Measurements from ENCODE around the gene ADAM12.

The ADAM12 gene

DNA sequence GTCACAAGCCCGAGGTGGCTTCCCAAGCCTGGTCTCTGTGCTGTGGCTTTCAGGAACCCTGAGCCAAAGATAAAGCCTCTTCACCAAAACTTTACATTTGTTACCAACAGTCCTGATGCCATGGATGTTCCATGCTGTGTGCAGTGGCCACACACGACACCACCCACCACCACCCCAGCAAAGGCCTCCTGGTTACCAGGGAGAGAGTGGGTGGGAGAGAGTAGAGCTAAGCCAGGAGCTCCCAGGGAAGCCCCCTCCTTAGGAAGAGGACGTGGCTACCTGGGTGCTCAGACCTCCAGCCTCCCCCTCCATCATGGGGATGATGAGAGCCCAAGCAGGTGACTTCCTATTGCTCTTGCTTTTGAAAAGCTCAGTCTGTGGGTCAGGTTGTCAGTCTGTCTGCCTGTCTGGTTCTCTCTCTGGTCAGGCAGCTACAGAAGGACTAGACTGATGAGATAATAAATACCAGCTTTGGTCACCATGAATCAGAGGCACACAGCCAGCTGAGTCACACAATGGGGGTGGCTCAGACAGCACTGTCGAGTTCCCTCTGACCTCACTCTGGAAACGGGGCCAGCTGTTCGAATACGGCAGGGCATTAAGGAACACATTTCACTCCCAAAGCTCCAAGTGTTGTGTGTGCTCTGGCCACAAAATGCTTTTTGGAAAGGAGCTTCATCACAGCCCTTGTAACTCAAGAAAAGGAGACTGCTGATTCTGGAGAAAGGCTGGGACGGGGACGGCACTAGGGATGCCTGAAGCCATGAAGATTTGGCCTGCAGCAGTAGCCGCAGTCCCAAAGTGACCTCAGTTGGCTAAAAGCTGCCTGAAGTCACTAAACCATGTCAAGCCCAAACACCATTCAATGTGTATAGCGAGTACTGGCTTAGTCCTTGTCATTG lies 325.9 kb downstream of the ADAM12 start:
- H3K4me3 ChIP-seq (ENCODE audit: low read length) = no peak overlapping the region
- TF ChIP-seq EZH2phosphoT487 (IDR thresholded peaks at IDR 0.05; ENCODE audit: low read depth) = no peak
- TF ChIP-seq, protein P1, sequence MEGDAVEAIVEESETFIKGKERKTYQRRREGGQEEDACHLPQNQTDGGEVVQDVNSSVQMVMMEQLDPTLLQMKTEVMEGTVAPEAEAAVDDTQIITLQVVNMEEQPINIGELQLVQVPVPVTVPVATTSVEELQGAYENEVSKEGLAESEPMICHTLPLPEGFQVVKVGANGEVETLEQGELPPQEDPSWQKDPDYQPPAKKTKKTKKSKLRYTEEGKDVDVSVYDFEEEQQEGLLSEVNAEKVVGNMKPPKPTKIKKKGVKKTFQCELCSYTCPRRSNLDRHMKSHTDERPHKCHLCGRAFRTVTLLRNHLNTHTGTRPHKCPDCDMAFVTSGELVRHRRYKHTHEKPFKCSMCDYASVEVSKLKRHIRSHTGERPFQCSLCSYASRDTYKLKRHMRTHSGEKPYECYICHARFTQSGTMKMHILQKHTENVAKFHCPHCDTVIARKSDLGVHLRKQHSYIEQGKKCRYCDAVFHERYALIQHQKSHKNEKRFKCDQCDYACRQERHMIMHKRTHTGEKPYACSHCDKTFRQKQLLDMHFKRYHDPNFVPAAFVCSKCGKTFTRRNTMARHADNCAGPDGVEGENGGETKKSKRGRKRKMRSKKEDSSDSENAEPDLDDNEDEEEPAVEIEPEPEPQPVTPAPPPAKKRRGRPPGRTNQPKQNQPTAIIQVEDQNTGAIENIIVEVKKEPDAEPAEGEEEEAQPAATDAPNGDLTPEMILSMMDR (IDR thresholded peaks at IDR 0.05; ENCODE audit: low read depth, low read length) = no peak
- no peak overlapping the region for H3K27ac ChIP-seq (ENCODE audit: low read length)
- H3K9me3 ChIP-seq (ENCODE audit: insufficient read depth, low read length) = no peaks in the 10 kb centered on the region
- H3K27me3 ChIP-seq (ENCODE audit: low read depth, low read length) = no peaks in the 10 kb centered on the region
- H3K4me1 ChIP-seq (ENCODE audit: low read length) = peaks cover 6% of the 10 kb centered on the region
- H3K36me3 ChIP-seq (replicated peaks; ENCODE audit: low read depth, low read length) = no peaks in the 10 kb centered on the region
- H3K9ac ChIP-seq (ENCODE audit: low read length) = no peak overlapping the region
- no peak overlapping the region for H3K4me2 ChIP-seq (ENCODE audit: low read length)
- no peaks in the 10 kb centered on the region for H3K79me2 ChIP-seq (ENCODE audit: low read length)
- H4K20me1 ChIP-seq (ENCODE audit: insufficient read depth, low read length) = no peaks in the 10 kb centered on the region
- H2AFZ ChIP-seq (ENCODE audit: low read depth, low read length) = no peak overlapping the region

DNA sequence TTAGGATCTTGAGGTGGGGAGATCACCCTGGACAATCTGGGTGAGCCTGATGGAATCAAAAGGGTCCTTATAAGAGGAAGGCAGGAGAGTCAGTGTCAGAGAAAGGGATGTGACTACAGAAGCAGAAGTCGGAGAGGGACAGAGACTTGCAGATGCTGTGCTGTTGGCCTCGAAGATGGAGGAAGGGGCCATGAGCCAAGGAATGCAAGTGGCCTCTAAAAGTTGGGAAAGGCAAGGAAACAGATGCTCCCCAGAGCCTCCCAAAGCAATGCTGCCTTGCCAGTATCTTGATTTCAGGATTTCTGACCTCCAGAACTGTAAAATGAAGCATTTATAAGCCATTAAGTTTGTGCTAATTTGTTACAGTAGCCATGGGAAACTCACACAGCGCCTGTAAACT lies 326.8 kb downstream of the ADAM12 start:
- H3K36me3 ChIP-seq (replicated peaks; ENCODE audit: low read depth, low read length) = no peaks in the 10 kb centered on the region
- H3K27ac ChIP-seq (ENCODE audit: low read length) = no peak overlapping the region
- H3K4me2 ChIP-seq (ENCODE audit: low read length) = no peak overlapping the region
- no peaks in the 10 kb centered on the region for H3K27me3 ChIP-seq (ENCODE audit: low read depth, low read length)
- H3K9me3 ChIP-seq (ENCODE audit: insufficient read depth, low read length) = no peaks in the 10 kb centered on the region
- TF ChIP-seq, protein P1 (IDR thresholded peaks at IDR 0.05; ENCODE audit: low read depth, low read length) = no peak
- no peak for TF ChIP-seq EZH2phosphoT487 (IDR thresholded peaks at IDR 0.05; ENCODE audit: low read depth)
- H4K20me1 ChIP-seq (ENCODE audit: insufficient read depth, low read length) = no peaks in the 10 kb centered on the region
- H3K4me3 ChIP-seq (ENCODE audit: low read length) = no peak overlapping the region
- no peak overlapping the region for H3K9ac ChIP-seq (ENCODE audit: low read length)
- no peaks in the 10 kb centered on the region for H3K79me2 ChIP-seq (ENCODE audit: low read length)
- H2AFZ ChIP-seq (ENCODE audit: low read depth, low read length) = no peak overlapping the region
- H3K4me1 ChIP-seq (ENCODE audit: low read length) = peaks cover 6% of the 10 kb centered on the region

DNA sequence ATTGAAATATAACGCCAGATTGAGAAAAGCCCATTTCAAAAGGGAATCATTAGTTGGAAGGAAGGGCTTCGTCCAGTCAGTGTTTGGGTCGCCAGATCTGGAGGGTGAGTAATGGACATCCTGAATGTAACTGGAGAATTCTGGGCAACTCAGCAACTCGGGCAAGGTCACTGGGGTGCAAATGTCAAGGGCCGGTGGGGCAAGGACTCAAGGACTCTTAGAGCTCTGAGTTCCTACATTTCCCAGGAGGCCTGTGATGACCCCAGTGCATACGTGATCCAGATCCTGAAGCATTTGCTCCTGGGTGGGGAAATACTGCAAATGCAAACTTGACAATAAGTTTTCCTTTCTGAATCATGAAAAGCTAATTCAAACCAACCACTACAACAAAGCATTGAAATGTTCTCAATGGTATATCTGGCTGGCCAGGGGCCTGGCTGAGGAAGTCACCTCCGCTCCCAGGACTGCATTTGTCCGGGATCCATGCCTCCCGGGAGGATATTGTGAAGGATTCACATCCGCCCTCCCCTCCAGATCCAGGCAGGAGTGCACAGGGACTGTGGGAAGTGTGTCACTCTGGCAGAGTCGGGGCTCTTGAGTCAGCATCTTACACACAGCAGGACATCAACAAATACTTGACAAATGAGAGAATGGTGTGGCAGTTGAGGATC lies 327.9 kb downstream of the ADAM12 start:
- no peak overlapping the region for H2AFZ ChIP-seq (ENCODE audit: low read depth, low read length)
- no peak overlapping the region for H3K9ac ChIP-seq (ENCODE audit: low read length)
- TF ChIP-seq EZH2phosphoT487 (IDR thresholded peaks at IDR 0.05; ENCODE audit: low read depth) = no peak
- TF ChIP-seq, protein P1 (IDR thresholded peaks at IDR 0.05; ENCODE audit: low read depth, low read length) = no peak
- H4K20me1 ChIP-seq (ENCODE audit: insufficient read depth, low read length) = no peaks in the 10 kb centered on the region
- no peaks in the 10 kb centered on the region for H3K36me3 ChIP-seq (replicated peaks; ENCODE audit: low read depth, low read length)
- H3K9me3 ChIP-seq (ENCODE audit: insufficient read depth, low read length) = no peaks in the 10 kb centered on the region
- H3K4me2 ChIP-seq (ENCODE audit: low read length) = no peak overlapping the region
- no peak overlapping the region for H3K4me3 ChIP-seq (ENCODE audit: low read length)
- no peaks in the 10 kb centered on the region for H3K27me3 ChIP-seq (ENCODE audit: low read depth, low read length)
- H3K27ac ChIP-seq (ENCODE audit: low read length) = no peak overlapping the region
- peaks cover 6% of the 10 kb centered on the region for H3K4me1 ChIP-seq (ENCODE audit: low read length)
- H3K79me2 ChIP-seq (ENCODE audit: low read length) = no peaks in the 10 kb centered on the region

DNA sequence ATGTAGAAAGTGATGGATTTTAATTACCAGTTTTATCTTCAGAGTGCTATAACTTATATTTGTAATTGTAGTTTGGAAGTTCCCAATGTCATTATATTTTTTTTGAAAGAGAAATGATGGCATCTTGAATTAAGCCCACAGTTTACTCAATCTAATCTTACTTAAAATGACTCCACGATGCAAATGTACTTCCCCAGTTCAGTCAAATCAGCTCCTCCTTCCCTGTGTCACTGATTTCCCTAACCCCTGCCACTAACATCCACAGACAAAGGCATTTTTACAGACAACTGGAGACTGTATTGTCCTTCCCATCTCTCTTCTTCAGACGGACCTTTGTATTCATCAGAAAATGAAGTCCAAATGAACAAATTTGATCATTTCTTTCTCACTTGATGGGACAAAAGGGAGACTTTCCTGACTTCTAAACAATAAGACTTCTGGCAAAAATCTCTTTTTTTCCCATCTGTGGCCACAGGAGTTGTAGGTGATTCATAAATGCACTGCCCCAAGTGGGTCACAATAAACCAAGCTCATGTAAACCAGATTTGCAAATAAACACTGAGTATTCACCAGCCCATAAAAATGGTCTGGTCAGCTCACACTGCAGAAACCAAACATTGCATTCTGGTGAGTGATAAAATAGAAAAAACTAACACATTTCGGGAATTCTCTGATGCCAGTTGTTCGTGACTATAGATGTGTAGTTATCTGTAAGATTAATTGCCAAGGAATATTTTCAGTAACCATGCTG lies 329.0 kb downstream of the ADAM12 start:
- no peak for TF ChIP-seq EZH2phosphoT487 (IDR thresholded peaks at IDR 0.05; ENCODE audit: low read depth)
- TF ChIP-seq, protein P1 (IDR thresholded peaks at IDR 0.05; ENCODE audit: low read depth, low read length) = no peak
- H3K27me3 ChIP-seq (ENCODE audit: low read depth, low read length) = no peaks in the 10 kb centered on the region
- H3K27ac ChIP-seq (ENCODE audit: low read length) = no peak overlapping the region
- no peaks in the 10 kb centered on the region for H4K20me1 ChIP-seq (ENCODE audit: insufficient read depth, low read length)
- no peaks in the 10 kb centered on the region for H3K9me3 ChIP-seq (ENCODE audit: insufficient read depth, low read length)
- H2AFZ ChIP-seq (ENCODE audit: low read depth, low read length) = no peak overlapping the region
- no peaks in the 10 kb centered on the region for H3K36me3 ChIP-seq (replicated peaks; ENCODE audit: low read depth, low read length)
- H3K4me1 ChIP-seq (ENCODE audit: low read length) = peaks cover 6% of the 10 kb centered on the region
- no peaks in the 10 kb centered on the region for H3K79me2 ChIP-seq (ENCODE audit: low read length)
- H3K4me3 ChIP-seq (ENCODE audit: low read length) = no peak overlapping the region
- H3K4me2 ChIP-seq (ENCODE audit: low read length) = no peak overlapping the region
- no peak overlapping the region for H3K9ac ChIP-seq (ENCODE audit: low read length)

Measured in OCI-LY3 (cell line).